HG03108 (cell line): ENCODE results near the gene RPL37.
"Not testable (repeated sequence)": the region's sequence is repeated elsewhere in the genome, so short reads cannot be mapped to it uniquely, and the experiment has no call there.

Experiments
- ATAC-seq: cut with Tn5 transposase; IDR thresholded peaks from one replicate; pipeline ENCODE4 v1.9.1; 2021; ENCODE audit warnings: moderate library complexity; ENCODE audit not compliant: unreplicated experiment

RPL37 gene

DNA sequence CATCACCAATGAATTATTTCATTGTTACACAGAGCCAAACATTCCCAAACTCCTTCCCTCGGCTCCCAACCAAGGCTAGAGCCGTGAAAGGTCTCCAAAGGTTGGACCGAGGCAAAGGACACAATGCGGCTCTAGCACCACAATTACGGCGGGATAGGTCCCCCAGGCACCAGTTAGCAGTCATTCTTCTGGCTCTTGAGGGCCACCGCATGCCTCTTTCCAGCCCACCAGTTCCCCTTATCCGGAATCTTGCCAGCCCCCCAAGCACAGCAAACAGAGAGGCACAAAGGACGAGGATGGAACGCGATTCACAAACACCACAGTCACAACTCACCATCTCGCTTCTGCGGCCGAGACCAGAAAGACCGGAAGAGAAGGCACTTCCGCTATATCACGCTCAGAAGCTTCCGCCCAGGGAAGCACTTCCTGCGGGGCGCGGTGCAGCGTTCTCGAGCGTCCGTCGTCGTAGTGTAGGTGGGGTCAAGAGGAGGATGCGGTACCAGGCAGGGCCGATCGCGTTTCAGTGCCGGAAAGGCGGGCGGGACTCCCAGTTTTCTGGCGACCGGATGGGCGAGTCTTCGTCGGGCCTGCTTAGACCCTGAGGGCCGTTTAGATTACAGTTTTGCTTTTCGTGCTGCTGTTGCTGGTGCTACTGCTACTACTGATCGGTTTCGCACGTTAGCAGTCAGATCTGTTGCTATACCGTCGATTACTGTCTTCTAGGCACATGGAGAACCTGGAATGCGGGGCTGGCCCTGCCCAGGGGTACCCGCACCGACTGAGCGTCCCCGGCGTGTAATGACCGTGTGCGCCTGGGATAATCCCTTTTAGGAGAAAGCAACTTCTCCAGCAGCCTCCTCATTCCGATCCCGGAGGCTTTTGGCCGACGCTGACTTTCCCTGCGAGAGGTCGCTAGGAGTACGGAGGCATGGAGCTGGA is at the start of gene RPL37:
RPL37 (minus strand) TSS at position 374 of the 939 bp plus-strand sequence; CDS start at position 337, 37 bp downstream.
- ATAC-seq, result peak; percentile 99

DNA sequence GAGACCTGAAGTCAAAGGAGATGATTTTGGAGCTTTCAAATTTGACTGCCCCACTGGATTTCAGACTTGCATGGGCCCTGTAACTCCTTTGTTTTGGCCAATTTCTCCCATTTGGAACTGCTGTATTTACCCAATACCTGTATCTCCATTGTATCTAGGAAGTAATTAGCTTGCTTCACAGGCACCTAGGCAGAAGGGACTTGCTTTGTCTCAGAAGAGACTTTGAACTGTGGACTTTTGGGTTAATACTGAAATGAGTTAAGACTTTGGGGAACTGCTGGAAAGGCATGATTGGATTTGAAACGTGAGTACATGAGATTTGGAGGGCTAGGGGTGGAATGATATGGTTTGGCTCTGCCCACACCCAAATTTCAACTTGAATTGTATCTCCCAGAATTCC is 48.0 kb upstream of the RPL37 start:
- not testable (repeated sequence) for ATAC-seq

DNA sequence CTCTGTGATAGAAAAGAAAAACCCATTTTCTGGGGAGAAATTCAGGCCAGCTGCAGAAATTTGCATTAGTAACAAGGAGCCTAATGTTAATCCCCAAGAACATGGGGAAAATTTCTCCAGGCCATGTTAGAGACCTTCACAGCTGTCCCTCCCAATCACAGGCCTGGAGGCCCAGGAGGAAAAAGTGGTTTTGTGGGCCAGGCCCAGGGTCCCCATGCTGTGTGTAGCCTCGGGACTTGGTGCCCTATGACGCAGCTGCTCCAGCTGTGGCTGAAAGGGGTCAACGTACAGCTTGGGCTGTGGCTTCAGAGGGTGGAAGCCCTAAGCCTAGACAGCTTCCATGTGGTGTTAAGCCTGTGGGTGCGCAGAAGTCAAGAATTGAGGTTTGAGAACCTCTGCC is 47.3 kb upstream of the RPL37 start:
- no peak for ATAC-seq

DNA sequence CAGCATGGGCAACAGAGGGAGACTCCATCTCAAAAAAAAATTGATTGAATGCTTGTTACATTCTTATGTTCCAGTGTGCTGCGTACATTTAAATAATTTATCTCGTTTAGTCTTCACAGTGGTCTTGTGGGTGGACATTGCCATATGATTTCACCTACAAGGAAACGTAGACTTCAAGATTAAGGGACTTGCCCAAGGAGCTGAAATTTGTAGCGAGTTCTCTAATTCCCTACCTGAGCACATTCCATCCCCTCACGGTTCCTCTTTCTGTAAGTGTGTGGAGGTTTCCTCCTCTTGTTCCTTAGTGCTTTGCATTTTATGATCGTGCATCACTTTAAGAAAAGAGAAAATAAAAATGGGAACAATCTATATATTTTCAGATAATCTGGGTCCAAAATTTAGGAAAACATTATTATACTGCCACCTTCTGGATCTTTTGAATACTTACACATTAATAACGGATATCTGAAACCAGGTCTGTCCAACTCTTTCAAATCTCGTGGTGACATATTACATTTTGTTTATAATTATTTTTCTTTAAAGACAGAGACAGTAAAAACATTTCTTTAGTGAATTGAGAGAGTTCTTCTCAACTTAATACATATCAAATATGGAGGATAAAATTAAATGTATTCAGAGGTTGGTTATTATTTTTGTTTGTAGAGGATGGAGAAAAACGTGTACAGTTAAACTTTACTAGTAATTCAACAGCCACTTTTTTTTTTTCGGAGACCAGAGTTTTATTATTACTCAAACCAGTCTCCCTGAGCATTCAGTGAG is 44.3 kb upstream of the RPL37 start:
- no peak for ATAC-seq

DNA sequence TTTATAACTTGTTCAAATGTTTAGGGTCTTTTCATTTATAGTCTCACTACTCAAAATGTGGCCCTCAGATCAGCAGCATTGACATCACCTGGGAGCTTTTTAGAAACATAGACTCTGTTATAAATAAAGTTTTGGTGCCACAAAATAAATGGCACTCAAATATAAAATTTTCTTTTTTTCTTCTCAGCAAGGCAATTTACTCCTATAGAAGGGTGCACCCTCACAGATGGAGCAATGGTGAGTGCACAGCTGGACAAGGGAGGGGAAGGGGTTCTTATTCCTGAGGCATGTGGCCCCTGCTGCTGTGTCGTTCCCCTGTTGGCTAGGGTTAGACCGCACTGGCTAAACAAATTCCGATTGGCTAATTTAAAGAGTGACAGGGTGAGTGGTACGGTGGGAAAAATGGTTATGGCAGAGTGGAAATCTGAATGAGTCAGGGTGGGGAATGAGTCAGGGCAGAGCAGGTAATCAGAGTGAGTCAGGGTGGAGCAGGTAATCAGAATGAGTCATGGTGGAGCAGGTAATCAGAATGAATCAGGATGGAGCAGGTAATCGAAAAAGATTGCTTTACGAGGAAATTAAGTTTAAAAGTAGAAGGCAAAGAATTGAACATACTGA is 42.5 kb upstream of the RPL37 start:
- no peak for ATAC-seq

DNA sequence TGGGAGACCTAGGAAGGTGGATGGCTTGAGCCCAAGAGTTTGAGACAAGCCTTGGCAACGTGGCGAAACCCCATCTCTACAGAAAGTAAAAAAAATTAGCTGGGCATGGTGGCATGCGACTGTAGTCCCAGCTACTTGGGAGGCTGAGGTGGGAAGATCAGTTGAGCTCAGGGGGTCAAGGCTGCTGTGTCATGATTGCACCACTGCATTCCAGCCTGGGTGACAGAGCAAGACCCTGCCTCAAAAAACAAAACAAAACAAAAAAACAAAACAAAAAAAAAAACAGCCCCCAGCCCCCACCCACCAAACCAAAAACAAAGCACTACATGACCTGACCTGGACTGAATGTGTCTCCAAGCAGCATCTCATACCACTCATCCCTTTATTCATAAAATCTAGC is 40.9 kb upstream of the RPL37 start:
- ATAC-seq, result no peak

DNA sequence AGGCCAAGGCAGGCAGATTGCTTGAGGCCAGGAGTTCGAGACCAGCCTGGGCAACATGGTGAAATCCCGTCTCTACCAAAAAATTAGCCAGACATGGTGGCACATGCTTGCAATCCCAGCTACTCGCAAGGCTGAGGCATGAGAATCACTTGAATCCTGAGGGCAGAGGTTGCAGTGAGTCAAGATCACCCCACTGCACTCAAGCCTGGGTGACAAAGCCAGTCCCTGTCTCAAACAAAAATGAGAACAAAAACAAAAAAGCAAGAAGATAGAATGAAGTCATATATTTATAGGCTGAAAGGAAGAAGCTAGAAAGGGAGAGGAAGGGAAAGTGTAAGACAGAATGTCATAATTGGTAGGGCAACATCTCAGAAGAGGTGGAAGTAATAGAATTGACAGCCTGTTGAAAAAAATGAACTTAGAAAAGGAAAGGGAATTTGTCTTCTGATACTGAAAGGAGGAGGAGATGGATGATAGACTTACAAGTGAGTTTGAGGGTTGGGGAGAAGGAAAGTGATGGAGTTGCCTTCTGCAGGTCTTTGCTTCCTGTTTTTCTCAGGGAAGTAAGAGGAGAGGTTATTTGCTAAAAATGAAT is 38.4 kb upstream of the RPL37 start:
- ATAC-seq, result no peak

DNA sequence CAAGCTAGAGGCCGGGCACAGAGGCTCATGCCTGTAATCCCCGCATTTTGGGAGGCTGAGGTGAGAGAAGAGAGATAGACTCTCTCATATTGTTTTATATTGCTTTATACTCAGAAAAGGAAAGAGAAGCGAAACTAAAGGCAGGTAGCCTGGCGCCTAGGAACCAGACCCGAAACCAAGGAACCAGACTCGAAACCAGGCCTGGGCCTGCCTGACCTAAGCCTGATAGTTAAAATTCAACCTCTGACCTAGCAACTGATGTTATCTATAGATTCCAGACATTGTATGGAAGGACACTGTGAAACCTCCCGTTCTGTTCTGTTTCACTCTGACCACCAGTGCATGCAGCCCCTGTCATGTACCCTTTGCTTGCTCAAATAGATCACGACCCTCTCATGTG is 37.2 kb upstream of the RPL37 start:
- ATAC-seq, result not testable (repeated sequence)

DNA sequence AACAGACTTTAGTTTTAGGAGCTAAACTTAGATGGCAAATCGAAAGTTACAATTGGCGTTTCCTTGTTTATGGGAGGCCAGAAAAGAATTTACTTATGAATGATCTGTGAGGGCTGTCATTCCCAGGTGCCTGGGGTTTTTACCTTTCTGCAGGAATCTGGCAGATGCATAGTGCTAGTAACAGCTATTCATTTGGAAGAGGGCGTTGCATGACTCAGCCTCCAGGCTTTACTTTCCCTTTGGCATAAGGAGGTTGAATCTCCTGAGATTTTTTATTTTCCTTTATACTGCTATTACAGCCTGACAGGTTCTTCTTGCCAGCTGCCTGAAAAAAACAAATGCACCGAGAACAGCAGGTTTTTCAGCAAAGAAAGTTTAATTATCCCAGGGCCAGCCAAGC is 36.2 kb upstream of the RPL37 start:
- ATAC-seq, result no peak

DNA sequence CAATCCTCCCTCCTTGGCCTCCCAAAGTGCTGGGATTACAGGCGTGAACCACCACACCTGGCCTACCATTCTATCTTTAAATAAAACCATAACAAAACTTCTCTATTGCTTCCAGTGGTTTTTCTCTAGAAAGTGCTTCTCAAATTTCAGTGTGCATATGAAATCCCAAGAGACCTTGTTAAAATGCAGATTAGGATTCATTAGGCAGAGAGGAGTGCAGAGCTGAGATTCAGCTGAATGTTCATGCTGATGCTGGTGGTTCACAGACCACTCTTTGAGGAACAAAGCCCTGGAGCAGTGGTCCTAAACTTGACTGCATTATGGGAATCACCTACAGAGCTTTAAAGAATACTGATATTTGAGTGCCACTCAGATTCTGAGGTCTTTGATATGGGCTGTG is 34.4 kb upstream of the RPL37 start:
- no peak for ATAC-seq

DNA sequence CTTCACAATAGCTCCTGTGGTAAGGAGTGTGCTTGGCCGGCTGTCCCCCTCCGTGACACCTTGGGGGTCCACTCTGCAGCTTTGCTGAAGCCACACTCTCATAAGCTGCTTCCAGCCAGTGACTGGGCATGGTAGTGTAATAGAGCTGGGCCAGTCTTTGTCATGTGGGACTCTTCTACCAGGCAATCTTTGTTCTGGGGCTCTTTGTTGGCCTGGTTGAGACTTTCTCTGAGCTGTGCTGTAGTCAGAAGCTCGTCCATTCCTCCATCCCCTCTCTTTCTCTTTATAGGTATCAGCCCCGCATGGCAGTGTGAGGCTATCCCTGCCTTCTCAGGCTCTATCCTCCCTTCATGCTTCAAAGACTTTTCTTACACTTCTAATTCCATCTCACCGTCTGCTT is 31.8 kb upstream of the RPL37 start:
- no peak for ATAC-seq

DNA sequence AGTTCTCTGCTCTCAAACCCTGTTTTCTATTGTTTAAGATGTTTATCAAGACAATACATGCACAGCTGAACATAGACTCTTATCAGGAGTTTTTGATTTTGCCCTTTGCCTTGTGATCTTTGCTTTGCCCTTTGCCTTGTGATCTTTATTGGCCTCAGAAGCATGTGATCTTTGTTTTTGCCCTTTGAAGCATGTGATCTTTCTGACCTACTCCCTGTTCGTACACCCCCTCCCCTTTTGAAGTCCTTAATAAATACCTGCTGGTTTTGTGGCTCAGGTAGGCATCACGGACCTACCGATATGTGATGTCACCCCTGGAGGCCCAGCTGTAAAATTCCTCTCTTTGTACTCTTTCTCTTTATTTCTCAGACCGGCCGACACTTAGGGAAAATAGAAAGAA is 30.0 kb upstream of the RPL37 start:
- ATAC-seq, result not testable (repeated sequence)

DNA sequence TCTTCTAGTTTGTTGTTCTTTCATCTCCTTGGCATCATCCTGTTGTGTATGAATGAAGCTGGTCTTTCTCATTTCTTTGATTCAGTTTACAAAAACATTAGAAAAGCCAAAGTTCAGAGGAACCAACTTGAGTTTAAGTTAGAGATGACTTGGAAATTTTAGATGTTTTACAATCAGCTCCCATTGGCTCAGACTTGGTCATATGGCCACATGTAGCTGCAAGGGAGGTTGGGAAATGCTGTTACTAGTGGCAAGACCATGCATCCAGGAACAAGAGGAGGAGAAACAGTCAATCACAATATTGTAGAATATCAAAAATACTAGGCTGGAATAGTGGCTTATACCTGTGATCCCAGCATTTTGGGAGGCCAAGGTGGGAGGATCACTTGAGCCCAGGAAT is 25.7 kb upstream of the RPL37 start:
- ATAC-seq, result no peak

DNA sequence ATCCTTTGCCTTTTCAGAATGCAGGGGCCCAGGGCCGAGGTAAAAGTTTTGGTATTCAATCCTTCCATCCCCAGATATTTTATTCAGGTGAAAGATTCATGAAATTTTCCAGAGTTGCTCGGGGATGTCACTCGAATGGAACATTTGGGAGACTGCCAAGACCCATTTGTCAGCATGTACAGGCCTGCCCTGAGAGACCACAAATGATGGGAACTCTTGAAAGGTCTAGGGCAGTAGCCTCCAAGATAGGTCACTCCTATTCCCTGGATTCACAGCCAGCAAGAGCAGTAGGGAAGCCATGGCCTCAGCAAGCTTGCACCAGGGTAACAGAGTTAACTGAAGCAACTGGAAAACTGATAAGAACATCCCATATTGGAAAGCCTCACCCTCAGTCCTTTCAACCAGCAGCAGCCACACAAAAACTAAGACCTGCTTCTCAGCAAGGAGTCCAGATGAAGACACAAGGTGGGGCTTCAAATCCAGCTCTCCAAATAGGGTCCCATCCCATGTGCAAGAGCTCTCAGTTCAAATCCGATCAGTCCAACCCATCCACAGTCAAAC is 18.7 kb upstream of the RPL37 start:
- ATAC-seq, result no peak

DNA sequence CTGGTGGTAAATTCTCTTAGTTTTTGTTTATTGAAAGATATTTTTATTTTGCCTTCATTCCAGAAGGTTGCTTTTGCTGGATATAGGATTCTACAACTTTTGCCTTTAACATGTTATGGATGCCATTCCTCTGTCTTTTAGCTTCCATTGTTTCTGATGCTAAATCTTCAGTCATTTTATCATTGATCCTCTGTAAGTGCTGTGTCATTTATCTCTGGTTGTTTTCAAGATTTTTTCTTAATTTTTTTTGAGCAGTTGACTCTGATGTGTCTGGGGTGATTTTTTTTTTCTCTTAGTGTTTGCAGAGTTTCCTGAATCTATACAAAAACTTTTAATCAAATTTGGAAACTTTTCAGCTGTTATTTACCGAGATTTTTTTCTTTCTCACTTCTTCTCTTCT is 12.5 kb upstream of the RPL37 start:
- no peak for ATAC-seq

DNA sequence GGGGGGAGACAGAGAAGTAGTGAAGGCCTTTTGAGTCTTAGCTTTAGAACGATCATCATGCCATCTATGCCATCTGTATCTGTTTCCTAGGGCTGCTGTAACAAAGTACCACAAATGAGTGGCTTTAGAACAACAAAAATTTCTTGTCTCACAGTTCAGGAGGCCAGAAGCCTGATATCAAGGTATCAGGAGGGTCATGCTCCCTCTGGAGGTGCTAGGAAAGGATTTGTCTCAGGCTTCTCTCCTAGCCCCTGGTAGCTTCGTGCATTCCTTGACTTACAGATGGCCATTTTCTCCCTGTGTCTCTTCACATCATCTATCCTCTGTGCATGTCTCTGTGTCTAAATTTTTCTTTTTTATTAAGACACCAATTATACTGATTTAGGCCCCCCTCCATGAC is 11.3 kb upstream of the RPL37 start:
- ATAC-seq, result no peak

DNA sequence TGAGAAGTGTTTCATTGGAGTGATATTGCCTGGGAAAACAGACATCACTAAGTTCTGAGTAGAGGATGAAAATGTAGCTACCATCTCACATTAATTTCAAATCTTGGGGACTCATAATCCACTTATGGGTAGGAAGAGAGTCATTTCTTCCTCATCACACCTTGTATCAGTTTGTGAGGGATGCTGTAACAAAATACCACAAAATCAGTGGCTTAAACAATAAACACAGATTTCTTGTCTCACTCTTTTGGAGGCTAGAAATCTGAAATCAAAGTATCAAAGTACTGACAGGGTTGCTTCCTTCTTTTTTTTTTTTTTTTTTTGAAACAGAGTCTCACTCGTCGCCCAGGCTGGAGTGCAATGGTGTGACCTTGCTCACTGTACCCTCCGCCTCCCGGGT is 9.5 kb upstream of the RPL37 start:
- ATAC-seq, result no peak

DNA sequence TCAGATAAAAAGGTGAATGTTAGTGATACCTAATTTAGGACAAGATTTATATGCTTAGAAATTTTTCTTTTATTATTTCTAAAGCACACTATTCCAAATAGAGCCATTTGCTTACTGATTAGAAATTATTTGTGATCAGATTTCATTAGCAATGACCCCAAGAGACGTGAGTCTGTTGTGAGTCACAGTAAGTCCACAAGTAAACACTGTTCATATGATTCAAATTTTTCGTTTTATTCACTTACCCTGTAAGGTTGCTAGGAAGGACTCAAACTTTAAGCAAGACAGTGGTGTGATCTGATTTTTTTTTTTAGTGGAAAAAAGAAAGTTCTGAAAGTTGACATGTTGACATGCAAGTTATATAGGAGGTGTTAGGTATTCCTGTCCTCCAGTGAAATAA is 7.3 kb upstream of the RPL37 start:
- no peak for ATAC-seq

DNA sequence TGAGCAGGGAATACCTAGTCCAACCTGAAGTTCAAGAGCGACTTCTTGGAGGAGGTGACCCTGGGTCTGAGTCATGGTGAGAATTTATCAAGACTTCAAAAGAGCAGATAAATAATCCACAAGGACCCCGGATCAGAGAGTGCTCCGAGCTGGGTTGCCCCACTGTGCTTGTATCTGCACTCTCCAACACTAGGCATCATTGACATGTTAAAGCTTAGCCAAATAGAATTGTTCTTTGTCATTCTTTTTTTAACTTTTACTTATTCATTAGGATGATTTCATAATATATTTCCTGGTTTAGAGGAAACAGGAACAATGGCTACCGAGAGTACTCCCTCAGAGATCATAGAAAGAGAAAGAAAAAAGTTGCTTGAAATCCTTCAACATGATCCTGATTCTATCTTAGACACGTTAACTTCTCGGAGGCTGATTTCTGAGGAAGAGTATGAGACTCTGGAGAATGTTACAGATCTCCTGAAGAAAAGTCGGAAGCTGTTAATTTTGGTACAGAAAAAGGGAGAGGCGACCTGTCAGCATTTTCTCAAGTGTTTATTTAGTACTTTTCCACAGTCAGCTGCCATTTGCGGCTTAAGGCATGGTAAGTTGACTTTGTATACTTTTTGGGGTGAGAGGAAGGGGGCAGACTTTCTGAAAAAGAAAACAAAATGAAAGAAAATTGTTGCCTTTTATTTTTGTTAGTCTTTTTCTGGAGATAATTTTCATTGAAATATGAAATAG is 6.2 kb upstream of the RPL37 start, which contains the start of gene CARD6:
CARD6 (plus strand) TSS at position 300 of the 738 bp plus-strand sequence; CDS start at position 316, 16 bp downstream.
- no peak for ATAC-seq

DNA sequence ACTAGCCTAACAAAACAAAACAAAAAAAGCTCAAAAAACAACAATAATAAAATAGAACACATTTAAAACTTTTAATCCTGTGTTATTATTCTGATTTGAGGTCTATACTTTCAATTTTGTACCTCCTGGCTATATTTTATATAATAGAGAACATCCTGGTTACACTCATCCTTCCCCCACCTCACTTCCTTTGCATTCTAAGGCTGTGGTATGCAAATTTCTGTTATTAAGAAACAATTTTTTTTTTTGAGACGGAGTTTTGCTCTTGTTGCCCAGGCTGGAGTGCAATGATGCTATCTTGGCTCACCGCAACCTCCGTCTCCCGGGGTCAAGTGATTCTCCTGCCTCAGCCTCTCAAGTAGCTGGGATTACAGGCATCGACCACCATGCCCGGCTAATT is 3.1 kb upstream of the RPL37 start:
- ATAC-seq, result no peak
